HAP-1 (cell line): ENCODE results near the gene MUCL3.
"Not testable (repeated sequence)": the region's sequence is repeated elsewhere in the genome, so short reads cannot be mapped to it uniquely, and the experiment has no call there.

Experiments
- DNase-seq, 2 experiments: peaks; one replicate each; pipeline ENCODE4 v3.0.0-alpha.2; 2016 to 2020; ENCODE audit warnings: low spot score in 2 of 2
- H3K27me3 ChIP-seq: fragments of 250-450 bp; sonication (Bioruptor Pico); 2 replicates; pipeline ENCODE4 v1.5.1; 2020; ENCODE audit warnings: low read depth, mild to moderate bottlenecking, moderate library complexity
- H3K36me3 ChIP-seq: fragments of 250-450 bp; sonication (Bioruptor Pico); replicated peaks from 2 replicates; pipeline ENCODE4 v1.5.1; 2020; ENCODE audit warnings: mild to moderate bottlenecking
- H3K4me1 ChIP-seq: fragments of 250-450 bp; sonication (Bioruptor Pico); 2 replicates; pipeline ENCODE4 v1.5.1; 2020; ENCODE audit warnings: mild to moderate bottlenecking
- H3K4me3 ChIP-seq: fragments of 250-450 bp; sonication (Bioruptor Pico); 2 replicates; pipeline ENCODE4 v1.5.1; 2020; ENCODE audit warnings: mild to moderate bottlenecking, moderate library complexity
- H3K9me3 ChIP-seq: fragments of 250-450 bp; sonication (Bioruptor Pico); 2 replicates; pipeline ENCODE4 v1.5.1; 2020; ENCODE audit warnings: mild to moderate bottlenecking, moderate library complexity
- in situ Hi-C: fragments of 300-500 bp; cut with MboI; formaldehyde crosslinking; loops from 3 replicates; pipeline ENCODE4 v1.14.3; 2020; ENCODE audit warnings: low sequenced_read_pairs, inconsistent platforms, mixed read lengths

MUCL3 gene

DNA sequence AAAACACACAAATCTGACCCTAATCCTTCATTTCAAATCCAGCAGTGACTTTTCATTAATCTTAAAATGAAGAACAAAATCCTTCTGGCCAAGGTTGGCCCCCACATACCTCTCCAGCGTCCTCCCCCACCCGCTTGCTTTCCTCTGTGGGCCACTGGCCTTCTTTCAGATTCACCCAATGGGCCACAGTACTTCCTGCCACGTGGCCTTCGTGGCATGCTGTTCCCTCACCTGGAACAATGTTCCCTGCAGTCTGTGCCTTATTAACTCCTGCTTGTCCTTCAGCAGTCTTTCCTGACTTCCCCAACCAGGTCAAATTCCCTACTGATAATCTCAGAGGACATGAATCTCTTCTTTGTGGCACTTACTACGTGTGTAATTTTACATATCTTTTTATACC is 38.1 kb upstream of the MUCL3 start:
- peaks cover 8% of the 10 kb centered on the region for H3K36me3 ChIP-seq
- in situ Hi-C loops: no loop called here
- no peaks in the 10 kb centered on the region for H3K27me3 ChIP-seq
- no peak for DNase-seq
- no peak overlapping the region for H3K4me3 ChIP-seq
- H3K9me3 ChIP-seq: no peaks in the 10 kb centered on the region
- no peaks in the 10 kb centered on the region for H3K4me1 ChIP-seq

- no peak for DNase-seq
- in situ Hi-C loops: no loop called here
- peaks cover 7% of the 10 kb centered on the region for H3K36me3 ChIP-seq
- no peaks in the 10 kb centered on the region for H3K9me3 ChIP-seq
- no peaks in the 10 kb centered on the region for H3K4me1 ChIP-seq
- no peaks in the 10 kb centered on the region for H3K27me3 ChIP-seq
- no peak overlapping the region for H3K4me3 ChIP-seq
Measured at GRCh38 chr6:30903236-30903635, 37.5 kb upstream of the MUCL3 start.

DNA sequence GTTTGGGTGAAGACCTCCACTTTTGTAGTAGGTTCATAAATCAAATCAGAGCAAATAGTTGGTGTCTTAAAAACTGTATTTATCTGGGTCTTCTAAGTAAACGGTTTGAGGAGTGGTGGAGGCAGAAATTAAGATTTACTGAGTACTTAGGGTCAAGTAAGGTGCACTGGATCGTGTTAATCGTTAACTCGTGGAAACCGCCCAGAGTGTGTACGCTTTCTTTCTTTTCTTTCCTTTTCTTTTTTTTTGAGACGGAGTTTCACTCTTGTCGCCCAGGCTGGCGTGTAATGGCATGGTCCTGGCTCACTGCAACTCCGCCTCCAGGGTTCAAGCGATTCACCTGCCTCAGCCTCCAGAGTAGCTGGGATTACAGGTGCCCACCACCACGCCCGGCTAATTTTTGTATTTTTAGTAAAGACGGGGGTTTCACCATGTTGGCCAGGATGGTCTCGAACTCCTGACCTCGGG is 33.4 kb upstream of the MUCL3 start:
- H3K36me3 ChIP-seq: peaks cover 24% of the 10 kb centered on the region
- DNase-seq, in situ Hi-C loops, H3K9me3 ChIP-seq, H3K4me1 ChIP-seq, H3K27me3 ChIP-seq: not testable (repeated sequence)
- H3K4me3 ChIP-seq: peak overlapping the region; percentile 86

DNA sequence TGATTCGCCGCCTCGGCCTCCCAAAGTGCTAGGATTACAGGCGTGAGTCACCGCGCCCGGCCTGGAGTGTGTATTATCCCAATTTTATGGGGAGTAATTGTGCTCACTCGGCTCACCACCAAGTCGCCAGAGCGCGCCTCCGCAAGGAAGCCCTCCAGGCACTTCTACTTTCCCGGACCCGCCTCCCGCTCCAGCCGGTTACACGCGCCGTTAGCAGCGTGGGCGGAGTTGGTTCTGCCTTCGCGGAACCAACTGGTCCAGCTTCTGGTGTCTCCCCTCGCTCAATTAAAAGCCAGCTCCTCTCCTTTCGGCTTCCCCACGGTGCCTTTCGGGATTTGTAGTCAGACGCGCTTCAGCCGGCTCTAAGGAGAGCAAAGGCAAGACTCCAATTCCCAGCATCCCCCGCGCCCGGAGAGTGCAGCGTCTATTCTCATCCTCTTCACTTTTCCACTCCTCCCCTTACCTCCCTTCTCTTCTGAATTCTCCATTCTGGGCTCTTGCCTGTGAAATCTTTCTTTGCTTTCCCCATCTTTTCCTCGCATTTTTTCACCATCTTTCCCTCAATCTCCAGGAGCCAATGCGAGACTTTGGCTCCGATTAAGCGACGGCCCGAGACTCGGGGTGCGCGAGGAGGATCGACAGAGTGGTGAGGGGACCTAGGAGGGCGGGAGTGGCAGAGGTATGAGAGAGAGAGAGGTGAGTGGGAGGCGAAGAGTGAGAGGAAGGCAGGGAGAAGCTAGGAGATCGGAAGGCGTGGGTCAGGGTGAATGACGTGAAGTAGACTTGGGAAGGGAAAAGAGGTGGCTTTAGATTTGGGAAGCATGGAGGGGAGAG is 32.8 kb upstream of the MUCL3 start, which contains the start of gene GTF2H4:
GTF2H4 (plus strand) TSS at position 450 of the 834 bp plus-strand sequence.
- H3K4me1 ChIP-seq: peaks cover 4% of the 10 kb centered on the region; the same call in 1 of the 2 replicates

GRCh38 chr6:30908700-30909099 is 32.1 kb upstream of the MUCL3 start:
- peak overlapping the region; percentile 86 for H3K4me3 ChIP-seq
- in situ Hi-C loops: no loop called here
- no peaks in the 10 kb centered on the region for H3K9me3 ChIP-seq
- peaks cover 5% of the 10 kb centered on the region for H3K4me1 ChIP-seq
- H3K27me3 ChIP-seq: no peaks in the 10 kb centered on the region
- no peak for DNase-seq
- H3K36me3 ChIP-seq: peaks cover 32% of the 10 kb centered on the region

More for the DNA sequence above, 32.8 kb upstream of the MUCL3 start, which contains the start of gene GTF2H4:
- in situ Hi-C loops: no loop called here
- Histone ChIP-seq H3K36me3 (peaks cover 25% of the 10 kb centered on the region), H3K4me3 (peak within 1 kb of the TSS; percentile 86), H3K9me3 (no peaks in the 10 kb centered on the region), H3K27me3 (no peaks in the 10 kb centered on the region)
- peak; percentile 98 for DNase-seq

DNA sequence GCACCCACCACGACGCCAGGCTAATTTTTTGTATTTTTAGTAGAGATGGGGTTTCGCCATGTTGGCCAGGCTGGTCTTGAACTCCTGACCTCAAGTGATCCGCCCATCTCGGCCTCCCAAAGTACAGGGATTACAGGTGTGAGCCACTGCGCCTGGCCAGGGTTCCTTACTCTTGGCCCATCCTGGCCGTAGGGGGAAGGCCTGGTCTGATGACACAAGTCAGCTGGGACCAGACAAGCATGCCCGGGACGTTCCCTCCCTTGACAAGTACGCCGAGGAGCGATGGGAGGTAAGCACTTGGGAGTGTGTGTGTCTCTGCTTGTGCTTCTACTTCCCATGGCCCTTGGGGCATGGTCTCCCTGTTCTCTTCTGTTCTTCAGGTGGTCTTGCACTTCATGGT is 30.3 kb upstream of the MUCL3 start:
- H3K4me3 ChIP-seq, DNase-seq, H3K27me3 ChIP-seq, in situ Hi-C loops, H3K9me3 ChIP-seq: not testable (repeated sequence)
- H3K36me3 ChIP-seq: peaks cover 36% of the 10 kb centered on the region
- H3K4me1 ChIP-seq: peaks cover 18% of the 10 kb centered on the region

- Histone ChIP-seq H3K4me3 (no peak overlapping the region), H3K9me3 (no peaks in the 10 kb centered on the region), H3K27me3 (no peaks in the 10 kb centered on the region), H3K36me3 (peaks cover 58% of the 10 kb centered on the region), H3K4me1 (peaks cover 24% of the 10 kb centered on the region)
- no peak for DNase-seq
- in situ Hi-C loops: no loop called here
Measured at GRCh38 chr6:30912746-30913520, 27.8 kb upstream of the MUCL3 start.

GRCh38 chr6:30913721-30914075 is 27.1 kb upstream of the MUCL3 start:
- H3K9me3 ChIP-seq: no peaks in the 10 kb centered on the region
- H3K4me1 ChIP-seq: peaks cover 23% of the 10 kb centered on the region
- peak overlapping the region; percentile 43; the same call in 1 of the 2 replicates for H3K4me3 ChIP-seq
- peaks cover 65% of the 10 kb centered on the region for H3K36me3 ChIP-seq
- in situ Hi-C loops: no loop called here
- no peak for DNase-seq
- H3K27me3 ChIP-seq: no peaks in the 10 kb centered on the region

DNA sequence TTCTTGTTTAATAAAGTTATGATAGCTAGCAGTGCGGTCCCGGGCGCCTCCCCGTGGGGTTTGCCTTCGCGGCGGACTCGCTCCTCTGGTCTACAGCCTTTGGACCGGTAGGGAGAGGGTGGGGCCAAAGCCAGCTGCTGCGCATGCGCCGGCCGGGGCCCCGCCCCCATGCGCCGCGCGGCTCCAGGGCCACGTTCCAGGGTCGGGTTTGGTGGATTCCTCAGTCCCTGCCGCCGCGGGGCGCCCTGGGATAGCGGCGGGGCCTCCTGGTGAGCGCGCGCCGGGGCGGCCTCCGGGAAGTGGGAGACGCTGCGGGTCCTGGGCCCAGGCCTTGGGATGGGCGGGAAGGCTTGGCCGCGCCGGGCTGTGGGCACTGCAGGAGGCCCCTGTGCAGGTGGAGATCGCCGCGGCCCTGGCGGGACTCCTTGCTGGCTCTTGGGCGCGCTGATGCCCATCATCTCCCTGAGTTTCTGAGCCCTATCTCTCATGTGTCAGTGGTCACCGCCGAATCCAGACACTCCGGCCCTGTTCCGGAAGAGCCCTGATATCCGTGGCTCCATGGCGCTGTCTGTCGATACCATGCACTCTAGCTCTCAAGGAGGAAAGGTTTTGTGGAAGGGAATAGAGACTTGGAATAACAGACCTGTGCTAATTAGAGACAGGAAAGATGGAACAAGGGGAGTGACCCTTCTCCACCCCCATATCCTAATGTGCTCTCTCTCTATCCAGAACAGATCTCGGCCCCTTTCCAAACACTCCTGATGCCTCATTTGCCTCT is 26.5 kb upstream of the MUCL3 start, which contains the start of gene VARS2:
VARS2 (plus strand) TSS at position 163 of the 778 bp plus-strand sequence; CDS start at position 762, 599 bp downstream.
- no peaks in the 10 kb centered on the region for H3K27me3 ChIP-seq
- DNase-seq: peak; percentile 88 to 91
- in situ Hi-C loops: no loop called here
- H3K9me3 ChIP-seq: no peaks in the 10 kb centered on the region
- H3K36me3 ChIP-seq: peaks cover 65% of the 10 kb centered on the region
- peak within 1 kb of the TSS; percentile 43 for H3K4me3 ChIP-seq
- H3K4me1 ChIP-seq: peaks cover 20% of the 10 kb centered on the region

GRCh38 chr6:30914854-30915590 is 25.8 kb upstream of the MUCL3 start:
- H3K9me3 ChIP-seq: no peaks in the 10 kb centered on the region
- peak overlapping the region; percentile 43 for H3K4me3 ChIP-seq
- in situ Hi-C loops: loop anchor here (5.0 kb wide), 1 partner anchor 162 kb away; no protein-coding TSS in a partner anchor
- no peak for DNase-seq
- H3K36me3 ChIP-seq: peaks cover 61% of the 10 kb centered on the region
- H3K4me1 ChIP-seq: peaks cover 20% of the 10 kb centered on the region
- no peaks in the 10 kb centered on the region for H3K27me3 ChIP-seq

- Histone ChIP-seq H3K4me3 (no peak overlapping the region), H3K4me1 (peaks cover 20% of the 10 kb centered on the region), H3K9me3 (no peaks in the 10 kb centered on the region), H3K27me3 (no peaks in the 10 kb centered on the region), H3K36me3 (peaks cover 61% of the 10 kb centered on the region)
- in situ Hi-C loops: loop anchor here (5.0 kb wide), 1 partner anchor 162 kb away; no protein-coding TSS in a partner anchor
- DNase-seq: peak; percentile 55 to 75
Measured at GRCh38 chr6:30915591-30915946, 25.2 kb upstream of the MUCL3 start.

DNA sequence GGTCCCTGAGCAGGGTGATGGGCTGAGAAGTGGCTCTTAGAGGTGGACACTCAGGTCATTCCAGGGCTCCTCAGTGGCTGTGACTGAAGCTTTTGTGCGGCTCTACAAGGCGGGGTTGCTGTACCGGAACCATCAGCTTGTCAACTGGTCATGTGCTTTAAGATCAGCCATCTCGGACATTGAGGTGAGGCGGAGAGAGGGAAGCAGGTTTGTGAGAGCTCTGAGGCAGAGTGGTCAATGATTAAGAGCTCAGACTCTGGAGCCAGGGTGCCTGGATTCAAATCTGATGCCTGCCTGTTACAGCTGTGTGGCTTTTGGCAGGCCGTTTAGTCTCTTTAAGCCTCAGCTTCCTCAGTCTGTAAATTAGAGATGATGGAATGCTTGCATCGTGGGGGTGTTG is 23.7 kb upstream of the MUCL3 start:
- Histone ChIP-seq H3K4me3 (no peak overlapping the region), H3K9me3 (no peaks in the 10 kb centered on the region), H3K36me3 (peaks cover 61% of the 10 kb centered on the region), H3K27me3 (no peaks in the 10 kb centered on the region), H3K4me1 (peaks cover 20% of the 10 kb centered on the region)
- in situ Hi-C loops: loop anchor here (5.0 kb wide), 1 partner anchor 160 kb away; no protein-coding TSS in a partner anchor
- DNase-seq: no peak
